Measurements from ENCODE around the gene PKD1.
"Not testable (repeated sequence)": the region's sequence is repeated elsewhere in the genome, so short reads cannot be mapped to it uniquely, and the experiment has no call there.

GRCh38 chr16:2105769-2106168 is 29.9 kb downstream of the PKD1 start:
- not testable (repeated sequence) for TF ChIP-seq POLR2A, POLR2AphosphoS5 (IDR thresholded peaks at IDR 0.05; ENCODE audit: low read depth, low read length)

Measured in GM12892 (cell line).